HL-60 (cell line): Measurements from ENCODE around the gene TNIK.
"Not testable (repeated sequence)": the region's sequence is repeated elsewhere in the genome, so short reads cannot be mapped to it uniquely, and the experiment has no call there.

Experiments
- DNase-seq, 2 experiments: peaks; one replicate each; pipeline ENCODE4 v3.0.0-alpha.2; 2010 to 2020; ENCODE audit warnings: low read depth in 1 of 2, low spot score in 1 of 2
- H3K27ac ChIP-seq: fragments of 250-450 bp; sonication (Bioruptor Pico); replicated peaks from 2 replicates; pipeline ENCODE4 v1.5.1; 2020; ENCODE audit warnings: mild to moderate bottlenecking, moderate library complexity
- H3K27me3 ChIP-seq: fragments of 250-450 bp; sonication (Bioruptor Pico); 2 replicates; pipeline ENCODE4 v1.5.1; 2021; ENCODE audit warnings: mild to moderate bottlenecking, moderate library complexity; ENCODE audit not compliant: insufficient read depth, poor library complexity, severe bottlenecking
- H3K4me3 ChIP-seq: replicated peaks from 2 replicates; pipeline ENCODE4 v1.5.1; 2011; ENCODE audit warnings: mild to moderate bottlenecking, control low read depth, low read length; ENCODE audit not compliant: insufficient read depth
- GABPA ChIP-seq: IDR thresholded peaks from 2 replicates; pipeline ENCODE4 v1.6.1; 2012; ENCODE audit warnings: low read depth
- POLR2AphosphoS5 ChIP-seq: IDR thresholded peaks from 2 replicates; pipeline ENCODE4 v1.6.1; 2012; ENCODE audit warnings: low read depth
- SPI1 ChIP-seq: IDR thresholded peaks from 2 replicates; pipeline ENCODE4 v1.6.1; 2012; ENCODE audit warnings: low read depth, mild to moderate bottlenecking, borderline replicate concordance
- TF ChIP-seq, protein P1 (sequence below): IDR thresholded peaks from one replicate; pipeline ENCODE4 v1.5.1; 2011; ENCODE audit warnings: low read length, control low read depth, inconsistent platforms; ENCODE audit not compliant: insufficient read depth
- TF ChIP-seq, protein P2 (sequence below): IDR thresholded peaks from 2 replicates; pipeline ENCODE4 v1.6.1; 2012; ENCODE audit warnings: low read depth; ENCODE audit not compliant: insufficient replicate concordance

The TNIK gene

DNA sequence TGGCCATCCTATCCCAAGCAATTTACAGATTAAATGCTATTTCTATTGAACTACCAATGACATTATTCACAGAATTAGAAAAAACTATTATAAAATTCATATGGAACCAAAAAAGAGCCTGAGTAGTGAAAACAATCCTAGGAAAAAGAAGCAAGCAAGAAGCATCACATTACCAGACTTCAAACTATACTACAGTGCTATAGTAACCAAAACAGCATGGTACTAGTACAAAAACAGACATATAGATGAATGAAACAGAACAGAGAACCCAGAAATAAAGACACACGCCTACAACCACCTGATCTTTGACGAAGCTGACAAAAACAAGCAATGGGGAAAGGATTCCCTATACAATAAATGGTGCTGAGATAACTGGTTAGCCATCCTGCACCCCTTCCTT, 152.2 kb downstream of the TNIK start:
- no peak for DNase-seq
- Histone ChIP-seq H3K27me3 (no peaks in the 10 kb centered on the region), H3K27ac (no peak overlapping the region), H3K4me3 (no peak overlapping the region)
- TF ChIP-seq, protein P1, sequence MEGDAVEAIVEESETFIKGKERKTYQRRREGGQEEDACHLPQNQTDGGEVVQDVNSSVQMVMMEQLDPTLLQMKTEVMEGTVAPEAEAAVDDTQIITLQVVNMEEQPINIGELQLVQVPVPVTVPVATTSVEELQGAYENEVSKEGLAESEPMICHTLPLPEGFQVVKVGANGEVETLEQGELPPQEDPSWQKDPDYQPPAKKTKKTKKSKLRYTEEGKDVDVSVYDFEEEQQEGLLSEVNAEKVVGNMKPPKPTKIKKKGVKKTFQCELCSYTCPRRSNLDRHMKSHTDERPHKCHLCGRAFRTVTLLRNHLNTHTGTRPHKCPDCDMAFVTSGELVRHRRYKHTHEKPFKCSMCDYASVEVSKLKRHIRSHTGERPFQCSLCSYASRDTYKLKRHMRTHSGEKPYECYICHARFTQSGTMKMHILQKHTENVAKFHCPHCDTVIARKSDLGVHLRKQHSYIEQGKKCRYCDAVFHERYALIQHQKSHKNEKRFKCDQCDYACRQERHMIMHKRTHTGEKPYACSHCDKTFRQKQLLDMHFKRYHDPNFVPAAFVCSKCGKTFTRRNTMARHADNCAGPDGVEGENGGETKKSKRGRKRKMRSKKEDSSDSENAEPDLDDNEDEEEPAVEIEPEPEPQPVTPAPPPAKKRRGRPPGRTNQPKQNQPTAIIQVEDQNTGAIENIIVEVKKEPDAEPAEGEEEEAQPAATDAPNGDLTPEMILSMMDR = no peak
- TF ChIP-seq, protein P2, sequence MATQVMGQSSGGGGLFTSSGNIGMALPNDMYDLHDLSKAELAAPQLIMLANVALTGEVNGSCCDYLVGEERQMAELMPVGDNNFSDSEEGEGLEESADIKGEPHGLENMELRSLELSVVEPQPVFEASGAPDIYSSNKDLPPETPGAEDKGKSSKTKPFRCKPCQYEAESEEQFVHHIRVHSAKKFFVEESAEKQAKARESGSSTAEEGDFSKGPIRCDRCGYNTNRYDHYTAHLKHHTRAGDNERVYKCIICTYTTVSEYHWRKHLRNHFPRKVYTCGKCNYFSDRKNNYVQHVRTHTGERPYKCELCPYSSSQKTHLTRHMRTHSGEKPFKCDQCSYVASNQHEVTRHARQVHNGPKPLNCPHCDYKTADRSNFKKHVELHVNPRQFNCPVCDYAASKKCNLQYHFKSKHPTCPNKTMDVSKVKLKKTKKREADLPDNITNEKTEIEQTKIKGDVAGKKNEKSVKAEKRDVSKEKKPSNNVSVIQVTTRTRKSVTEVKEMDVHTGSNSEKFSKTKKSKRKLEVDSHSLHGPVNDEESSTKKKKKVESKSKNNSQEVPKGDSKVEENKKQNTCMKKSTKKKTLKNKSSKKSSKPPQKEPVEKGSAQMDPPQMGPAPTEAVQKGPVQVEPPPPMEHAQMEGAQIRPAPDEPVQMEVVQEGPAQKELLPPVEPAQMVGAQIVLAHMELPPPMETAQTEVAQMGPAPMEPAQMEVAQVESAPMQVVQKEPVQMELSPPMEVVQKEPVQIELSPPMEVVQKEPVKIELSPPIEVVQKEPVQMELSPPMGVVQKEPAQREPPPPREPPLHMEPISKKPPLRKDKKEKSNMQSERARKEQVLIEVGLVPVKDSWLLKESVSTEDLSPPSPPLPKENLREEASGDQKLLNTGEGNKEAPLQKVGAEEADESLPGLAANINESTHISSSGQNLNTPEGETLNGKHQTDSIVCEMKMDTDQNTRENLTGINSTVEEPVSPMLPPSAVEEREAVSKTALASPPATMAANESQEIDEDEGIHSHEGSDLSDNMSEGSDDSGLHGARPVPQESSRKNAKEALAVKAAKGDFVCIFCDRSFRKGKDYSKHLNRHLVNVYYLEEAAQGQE = no peak
- TF ChIP-seq POLR2AphosphoS5 (no peak), SPI1 (no peak), GABPA (no peak)

DNA sequence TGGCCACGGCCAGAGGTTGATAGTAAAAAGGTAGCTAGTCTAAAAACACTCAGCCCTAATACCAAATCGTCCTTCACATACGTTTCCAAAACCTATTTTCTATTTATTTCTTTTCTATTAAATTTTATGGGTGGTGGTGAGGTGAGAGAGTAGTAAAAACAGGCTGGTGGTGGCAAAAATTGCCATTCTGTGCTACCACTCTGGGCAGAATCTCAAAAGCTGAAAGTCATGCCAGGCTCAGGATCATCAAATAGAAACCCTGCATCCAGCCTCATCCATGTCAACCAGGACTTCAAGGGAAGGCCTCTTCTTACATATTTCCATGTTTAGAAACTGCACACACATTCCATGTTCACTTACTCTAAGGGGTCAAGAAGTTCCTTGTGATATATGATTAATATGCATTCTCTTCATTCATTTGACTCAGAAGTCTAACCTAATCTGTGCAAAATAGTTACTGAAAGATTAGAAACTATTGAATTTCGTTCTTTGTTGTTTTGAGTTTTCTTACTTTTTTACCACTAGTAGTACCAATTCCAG, 153.1 kb downstream of the TNIK start:
- Histone ChIP-seq H3K27ac (no peak overlapping the region), H3K27me3 (no peaks in the 10 kb centered on the region), H3K4me3 (no peak overlapping the region)
- DNase-seq = no peak
- TF ChIP-seq POLR2AphosphoS5 = no peak
- TF ChIP-seq GABPA = no peak
- TF ChIP-seq, protein P1 = no peak
- TF ChIP-seq, protein P2 = no peak
- no peak for TF ChIP-seq SPI1

DNA sequence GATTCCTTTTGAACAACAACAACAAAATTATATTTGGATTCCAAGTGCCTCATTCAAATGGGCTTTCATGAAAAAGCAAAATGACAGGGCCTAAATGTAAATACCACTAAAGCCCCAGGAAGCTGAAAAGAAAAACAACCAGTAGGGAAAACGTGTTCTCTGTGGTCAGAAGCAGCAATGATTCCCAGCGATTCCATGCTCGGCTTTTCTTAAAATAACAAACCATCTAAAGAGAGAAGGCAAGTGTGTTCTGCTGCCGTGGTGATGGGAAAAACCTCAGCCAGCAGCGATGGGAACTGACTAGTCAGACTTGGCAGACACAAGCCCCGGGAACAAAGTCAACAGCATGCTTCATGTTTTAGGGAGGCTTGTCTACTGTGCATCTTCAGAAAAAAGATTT, 153.6 kb downstream of the TNIK start:
- Histone ChIP-seq H3K27ac (no peak overlapping the region), H3K27me3 (no peaks in the 10 kb centered on the region), H3K4me3 (no peak overlapping the region)
- TF ChIP-seq, protein P2 = no peak
- TF ChIP-seq SPI1 (no peak), GABPA (no peak), POLR2AphosphoS5 (no peak)
- TF ChIP-seq, protein P1 = no peak
- no peak for DNase-seq

DNA sequence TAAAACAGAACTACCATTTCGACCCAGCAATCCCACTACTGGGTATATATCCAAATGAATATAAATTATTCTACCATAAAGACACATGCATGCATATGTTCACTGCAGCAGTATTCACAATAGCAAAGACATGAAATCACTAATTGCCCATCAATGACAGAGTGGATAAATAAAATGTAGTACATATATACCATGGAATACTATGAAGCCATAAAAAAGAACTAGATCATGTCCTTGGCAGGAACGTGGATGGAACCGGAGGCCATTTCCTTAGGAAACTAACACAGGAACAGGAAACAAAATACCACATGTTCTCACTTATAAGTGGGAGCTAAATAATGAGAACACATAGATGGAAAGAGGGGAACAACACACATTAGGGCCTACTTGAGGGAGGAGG, 154.4 kb downstream of the TNIK start:
- not testable (repeated sequence) for H3K27me3 ChIP-seq, DNase-seq, H3K27ac ChIP-seq, H3K4me3 ChIP-seq

DNA sequence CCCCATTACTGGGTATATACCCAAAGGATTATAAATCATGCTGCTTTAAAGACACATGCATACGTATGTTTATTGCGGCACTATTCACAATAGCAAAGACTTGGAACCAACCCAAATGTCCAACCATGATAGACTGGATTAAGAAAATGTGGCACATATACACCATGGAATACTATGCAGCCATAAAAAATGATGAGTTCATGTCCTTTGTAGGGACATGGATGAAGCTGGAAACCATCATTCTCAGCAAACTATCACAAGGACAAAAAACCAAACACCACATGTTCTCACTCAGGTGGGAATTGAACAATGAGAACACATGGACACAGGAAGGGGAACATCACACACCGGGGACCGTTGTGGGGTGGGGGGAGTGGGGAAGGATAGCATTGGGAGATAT, 155.7 kb downstream of the TNIK start:
- not testable (repeated sequence) for H3K4me3 ChIP-seq, H3K27ac ChIP-seq, H3K27me3 ChIP-seq, DNase-seq

DNA sequence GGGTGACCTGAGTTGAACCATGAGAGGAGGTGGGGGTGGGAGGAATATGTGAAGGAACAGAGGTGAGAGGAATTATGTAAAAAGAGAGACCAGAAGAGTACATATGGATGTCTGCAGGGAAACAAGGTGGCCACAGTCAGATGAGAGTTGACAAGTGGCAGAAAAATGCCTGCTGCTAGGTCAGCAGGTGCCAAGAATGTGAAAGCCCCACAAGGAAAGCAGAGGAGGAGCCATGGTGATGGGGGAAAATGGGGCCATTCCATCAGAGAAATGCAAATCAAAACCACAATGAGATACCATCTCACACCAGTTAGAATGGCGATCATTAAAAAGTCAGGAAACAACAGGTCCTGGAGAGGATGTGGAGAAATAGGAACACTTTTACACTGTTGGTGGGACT, 156.2 kb downstream of the TNIK start:
- H3K27ac ChIP-seq, DNase-seq, H3K27me3 ChIP-seq, H3K4me3 ChIP-seq: not testable (repeated sequence)
